Panc1 (cell line): ENCODE data around the gene RSAD1.

Source experiments
- POLR2AphosphoS5 ChIP-seq: IDR thresholded peaks from 2 replicates; pipeline ENCODE4 v1.6.1; 2012; ENCODE audit warnings: mild to moderate bottlenecking, low read depth, low read length, moderate library complexity
- TF ChIP-seq, protein P1 (sequence below): fragments of 450-650 bp; IDR thresholded peaks from 2 replicates; pipeline ENCODE4 v1.5.1; 2017; ENCODE audit warnings: mild to moderate bottlenecking

DNA sequence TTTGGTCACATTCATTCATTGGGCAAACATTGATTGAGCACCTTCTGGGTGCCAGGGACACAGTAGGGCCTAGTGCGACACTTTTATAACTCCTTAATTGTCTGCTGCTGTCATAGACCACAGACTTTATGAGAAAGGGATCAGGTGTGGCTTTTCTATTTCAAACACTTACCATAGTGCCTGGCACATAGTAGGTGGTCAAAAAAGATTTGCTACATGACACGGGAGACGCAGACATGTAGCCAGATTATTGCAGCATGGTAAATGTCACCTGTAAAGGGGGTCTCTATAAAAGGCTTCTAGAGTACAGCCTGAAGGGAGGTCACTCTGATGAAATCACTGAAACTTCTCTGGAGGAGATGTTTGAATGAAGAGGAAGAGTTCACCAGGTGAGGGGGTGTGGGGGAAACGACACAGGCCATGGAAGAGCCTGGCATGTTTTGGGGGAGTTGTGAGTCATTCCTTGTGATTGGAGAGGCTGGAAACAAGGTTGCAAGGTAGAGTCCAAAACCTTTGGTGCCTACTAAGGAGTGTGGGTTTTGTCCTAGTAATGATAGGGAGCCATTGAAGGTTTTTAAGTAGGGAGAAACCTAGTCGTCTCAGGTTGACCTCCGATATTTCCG is 1.6 kb downstream of the RSAD1 start:
- TF ChIP-seq, protein P1, sequence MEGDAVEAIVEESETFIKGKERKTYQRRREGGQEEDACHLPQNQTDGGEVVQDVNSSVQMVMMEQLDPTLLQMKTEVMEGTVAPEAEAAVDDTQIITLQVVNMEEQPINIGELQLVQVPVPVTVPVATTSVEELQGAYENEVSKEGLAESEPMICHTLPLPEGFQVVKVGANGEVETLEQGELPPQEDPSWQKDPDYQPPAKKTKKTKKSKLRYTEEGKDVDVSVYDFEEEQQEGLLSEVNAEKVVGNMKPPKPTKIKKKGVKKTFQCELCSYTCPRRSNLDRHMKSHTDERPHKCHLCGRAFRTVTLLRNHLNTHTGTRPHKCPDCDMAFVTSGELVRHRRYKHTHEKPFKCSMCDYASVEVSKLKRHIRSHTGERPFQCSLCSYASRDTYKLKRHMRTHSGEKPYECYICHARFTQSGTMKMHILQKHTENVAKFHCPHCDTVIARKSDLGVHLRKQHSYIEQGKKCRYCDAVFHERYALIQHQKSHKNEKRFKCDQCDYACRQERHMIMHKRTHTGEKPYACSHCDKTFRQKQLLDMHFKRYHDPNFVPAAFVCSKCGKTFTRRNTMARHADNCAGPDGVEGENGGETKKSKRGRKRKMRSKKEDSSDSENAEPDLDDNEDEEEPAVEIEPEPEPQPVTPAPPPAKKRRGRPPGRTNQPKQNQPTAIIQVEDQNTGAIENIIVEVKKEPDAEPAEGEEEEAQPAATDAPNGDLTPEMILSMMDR = no peak
- no peak for TF ChIP-seq POLR2AphosphoS5
